ENCODE data around the gene BCL11B.

DNA sequence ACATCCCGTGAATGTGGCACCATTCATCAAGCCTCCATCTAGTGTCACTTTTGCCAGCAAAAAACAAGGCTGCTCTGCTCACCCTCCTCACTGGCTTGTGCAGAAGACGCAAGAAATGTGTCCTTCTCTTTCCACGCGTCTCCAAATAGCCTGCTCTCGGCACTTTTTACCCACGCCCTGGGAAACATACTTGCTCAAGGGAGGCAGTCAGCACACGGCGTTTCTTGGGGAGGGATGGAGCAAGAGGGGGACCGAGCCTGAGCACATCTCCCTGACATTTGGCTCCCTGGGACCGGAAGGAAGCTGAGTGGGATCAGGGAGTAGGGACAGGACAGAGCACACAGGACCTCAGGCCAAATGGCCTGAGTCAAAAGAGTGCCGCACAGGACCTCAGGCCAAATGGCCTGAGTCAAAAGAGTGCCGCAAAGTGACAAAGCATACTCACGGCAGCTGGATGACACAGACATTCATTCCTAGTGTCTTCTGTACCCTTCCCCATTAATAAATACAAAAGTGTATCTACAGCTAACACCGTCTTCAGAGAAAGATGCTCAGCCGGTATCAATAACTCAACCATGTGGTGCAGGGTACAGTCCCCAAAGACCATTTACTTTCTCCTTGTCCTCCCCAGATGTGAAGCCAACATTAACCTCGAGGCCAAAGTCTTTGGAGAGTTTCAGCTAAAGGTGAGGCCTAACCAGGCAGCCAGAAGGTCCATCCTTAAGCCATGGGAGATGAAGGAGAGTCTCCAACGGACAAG lies 7.1 kb downstream of the BCL11B start:
- TF ChIP-seq BACH2 (CRISPR knock-in tag; IDR thresholded peaks at IDR 0.05; ENCODE audit: borderline replicate concordance) (no peak), TCF4 (CRISPR knock-in tag; IDR thresholded peaks at IDR 0.05; ENCODE audit: borderline replicate concordance) (no peak), OSR1 (CRISPR knock-in tag; IDR thresholded peaks at IDR 0.05) (no peak), ZNF8 (CRISPR knock-in tag; IDR thresholded peaks at IDR 0.05) (no peak)
